ENCODE measurements around the gene PFN1.

DNA sequence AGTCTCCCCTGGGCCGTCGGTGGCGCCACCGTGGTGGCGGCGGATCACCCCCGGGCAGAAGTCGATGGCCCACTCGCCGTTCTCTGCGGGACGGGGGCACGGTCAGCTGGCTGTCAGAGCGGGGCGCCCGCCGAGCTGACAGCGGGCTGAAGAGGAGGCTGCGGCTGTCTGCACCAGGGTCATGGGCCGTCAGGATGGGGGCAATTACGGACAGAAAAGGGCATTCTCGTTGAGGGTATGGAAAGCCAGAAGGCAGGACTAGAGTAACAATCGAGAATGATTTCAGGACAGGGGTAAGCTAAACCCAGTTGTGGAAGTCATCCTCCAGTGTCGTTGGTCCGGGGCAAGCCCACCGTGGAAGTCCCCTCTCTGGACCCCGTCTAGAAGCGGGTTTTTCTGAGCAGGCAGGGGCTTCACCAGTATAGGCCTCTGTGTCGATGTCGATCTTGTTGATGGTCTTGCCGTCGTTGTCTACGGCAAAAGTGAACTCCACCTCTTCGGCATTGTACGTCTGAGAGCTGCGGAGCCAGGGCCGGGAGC, 47.2 kb downstream of the PFN1 start:
- no peak for TF ChIP-seq CTCF (IDR thresholded peaks at IDR 0.05)
- no peak for TF ChIP-seq POLR2A (IDR thresholded peaks at IDR 0.05)
